ENCODE results near the gene ASXL2.

The ASXL2 gene

GRCh38 chr2:25757906-25758305 lies 120.4 kb downstream of the ASXL2 start:
- no peak for DNase-seq (ENCODE audit: low read depth, low spot score)
- no peak overlapping the region for H3K4me3 ChIP-seq (ENCODE audit: low read length)

DNA sequence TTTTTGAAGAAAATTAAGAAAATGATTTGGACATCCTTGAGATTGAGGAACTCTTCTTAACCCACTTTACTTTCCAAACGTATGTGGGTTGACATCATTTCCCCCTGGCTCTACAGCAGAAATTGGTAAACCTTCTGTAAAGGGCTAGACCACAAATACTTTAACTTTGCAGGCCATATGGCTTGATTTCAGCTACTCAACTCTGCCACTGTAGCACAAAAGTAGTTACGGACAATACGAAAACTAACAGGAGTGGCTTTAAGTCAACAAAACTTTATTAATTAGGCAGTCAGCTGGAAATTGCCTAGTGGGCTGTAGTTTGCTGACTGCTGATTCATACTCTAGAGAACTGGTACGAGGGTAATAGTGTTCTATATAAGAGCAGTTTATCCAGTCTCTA lies 121.8 kb downstream of the ASXL2 start:
- H3K4me3 ChIP-seq (ENCODE audit: low read length), result no peak overlapping the region
- DNase-seq (ENCODE audit: low read depth, low spot score), result no peak

GRCh38 chr2:25749676-25750075 lies 128.6 kb downstream of the ASXL2 start:
- no peak for DNase-seq (ENCODE audit: low read depth, low spot score)
- H3K4me3 ChIP-seq (ENCODE audit: low read length), result no peak overlapping the region

- no peak for DNase-seq (ENCODE audit: low read depth, low spot score)
- H3K4me3 ChIP-seq (ENCODE audit: low read length), result no peak overlapping the region
Measured at GRCh38 chr2:25744055-25744454, 134.2 kb downstream of the ASXL2 start.

DNA sequence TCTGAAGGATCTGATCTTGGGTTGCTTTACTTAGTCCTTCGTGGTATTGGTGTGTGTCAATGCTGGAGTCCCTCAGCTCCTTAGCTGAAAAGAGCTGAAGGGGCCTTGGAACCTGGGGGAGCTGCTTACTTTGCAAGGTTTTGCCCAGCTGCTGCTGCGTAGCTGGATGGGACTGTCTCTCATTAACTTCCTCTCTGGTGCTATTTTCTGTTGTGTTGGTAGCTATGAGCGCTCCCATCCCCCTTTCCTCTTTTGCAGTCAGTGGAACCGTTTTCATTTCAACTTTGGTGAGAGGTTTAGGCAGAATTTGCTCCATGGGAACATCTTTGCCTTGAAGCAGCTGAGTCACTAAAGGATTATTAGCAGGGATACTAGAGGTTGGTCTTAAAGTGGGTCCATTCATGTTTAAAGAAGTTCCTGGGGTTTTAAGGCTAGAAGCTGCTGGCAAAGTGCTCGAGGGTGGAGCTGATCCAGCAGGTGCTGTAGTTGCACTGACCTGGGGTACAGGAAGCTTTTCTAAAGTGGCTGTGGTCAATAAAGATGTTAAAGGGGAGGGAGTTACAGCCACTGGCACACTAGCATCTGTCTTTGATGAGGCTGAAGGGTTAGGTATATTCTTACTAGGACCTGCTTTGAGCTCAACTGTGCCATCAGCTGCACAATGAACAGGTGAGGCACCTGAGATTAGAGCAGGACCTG lies 135.0 kb downstream of the ASXL2 start:
- no peak overlapping the region for H3K4me3 ChIP-seq (ENCODE audit: low read length)
- no peak for DNase-seq (ENCODE audit: low read depth, low spot score)

DNA sequence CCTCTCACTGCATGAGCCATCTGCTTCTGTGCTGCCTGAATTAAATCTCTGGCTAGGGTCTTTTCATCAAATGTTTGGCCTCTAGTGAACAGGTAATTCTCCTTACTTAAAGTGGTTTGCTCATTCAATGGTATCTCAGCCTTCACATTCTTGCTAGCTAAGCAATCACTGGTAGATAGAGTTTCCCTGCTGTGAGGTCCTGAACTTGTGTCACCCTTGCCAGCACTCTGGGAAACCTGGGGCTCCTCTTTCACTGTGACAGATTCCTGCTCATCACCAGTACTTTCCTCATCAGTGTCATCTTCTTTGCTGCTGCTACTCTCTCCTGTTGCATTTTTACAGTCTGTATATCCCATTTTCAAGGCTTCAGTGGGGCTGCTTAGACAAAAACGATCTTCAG lies 135.8 kb downstream of the ASXL2 start:
- DNase-seq (ENCODE audit: low read depth, low spot score), result no peak
- no peak overlapping the region for H3K4me3 ChIP-seq (ENCODE audit: low read length)

GRCh38 chr2:25740810-25741381 lies 137.4 kb downstream of the ASXL2 start:
- no peak overlapping the region for H3K4me3 ChIP-seq (ENCODE audit: low read length)
- no peak for DNase-seq (ENCODE audit: low read depth, low spot score)

DNA sequence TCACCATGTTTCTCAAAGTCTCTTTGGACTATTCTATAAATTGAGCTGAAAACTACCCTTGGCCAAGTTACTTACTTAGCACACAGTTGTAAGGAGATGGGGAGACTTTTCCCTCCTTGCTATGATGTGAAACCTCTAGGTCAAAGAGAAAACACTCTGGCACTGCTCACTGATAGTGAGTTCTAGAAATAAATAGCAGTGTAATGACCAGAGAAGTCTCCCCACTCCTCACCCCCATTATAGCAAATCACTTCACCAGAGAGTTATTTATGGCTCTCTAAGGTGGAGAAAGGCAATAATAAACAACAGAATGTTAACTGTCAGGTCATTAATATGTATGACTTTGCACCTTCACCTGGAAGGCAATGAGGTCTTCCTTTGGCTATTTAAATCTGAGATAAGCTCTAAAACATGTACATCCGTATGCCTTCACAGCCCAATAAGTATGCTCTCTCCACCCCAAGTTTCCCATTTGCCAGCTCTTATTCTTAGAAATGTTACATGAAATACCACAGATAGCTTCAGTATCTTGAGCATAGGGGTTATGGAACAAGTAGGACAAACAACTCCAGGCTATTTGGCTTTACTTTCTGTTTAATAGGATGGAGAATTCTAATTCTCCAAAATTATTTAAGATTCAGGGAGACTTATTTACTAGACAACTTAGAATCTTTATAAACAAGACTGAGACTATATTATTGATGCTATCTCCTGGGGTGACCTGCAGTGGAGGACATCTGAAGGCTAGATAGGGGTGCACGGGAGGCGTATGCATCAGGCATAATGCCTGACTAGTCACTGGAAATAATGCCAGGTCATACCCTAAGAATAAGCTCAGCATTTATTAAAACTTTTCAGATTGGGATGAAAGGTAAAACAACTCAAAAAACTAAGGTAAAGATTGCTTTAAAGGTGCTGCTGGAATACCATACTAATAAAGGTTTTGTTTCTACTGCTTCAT lies 139.6 kb downstream of the ASXL2 start:
- H3K4me3 ChIP-seq (ENCODE audit: low read length), result no peak overlapping the region
- DNase-seq (ENCODE audit: low read depth, low spot score), result no peak

GRCh38 chr2:25736899-25737515 lies 141.3 kb downstream of the ASXL2 start:
- no peak overlapping the region for H3K4me3 ChIP-seq (ENCODE audit: low read length)
- no peak for DNase-seq (ENCODE audit: low read depth, low spot score)

GRCh38 chr2:25735835-25736234 lies 142.5 kb downstream of the ASXL2 start:
- H3K4me3 ChIP-seq (ENCODE audit: low read length), result no peak overlapping the region
- no peak for DNase-seq (ENCODE audit: low read depth, low spot score)

DNA sequence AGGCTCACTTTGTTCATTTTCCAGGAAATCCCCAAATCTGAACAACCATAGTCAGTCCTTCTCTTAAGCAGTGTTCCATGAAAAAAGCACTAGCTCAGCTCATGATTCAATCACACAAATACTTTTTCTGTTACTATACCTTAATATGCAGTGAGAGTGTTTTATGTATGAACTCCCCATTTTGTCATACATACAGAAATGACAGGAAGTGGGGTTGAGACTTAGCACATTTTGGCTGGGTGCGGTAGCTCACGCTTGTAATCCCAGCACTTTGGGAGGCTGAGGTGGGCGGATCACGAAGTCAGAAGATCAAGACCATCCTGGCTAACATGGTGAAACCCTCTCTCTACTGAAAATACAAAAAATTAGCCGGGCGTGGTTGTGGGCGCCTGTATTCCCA lies 149.7 kb downstream of the ASXL2 start:
- no peak overlapping the region for H3K4me3 ChIP-seq (ENCODE audit: low read length)
- DNase-seq (ENCODE audit: low read depth, low spot score), result no peak

DNA sequence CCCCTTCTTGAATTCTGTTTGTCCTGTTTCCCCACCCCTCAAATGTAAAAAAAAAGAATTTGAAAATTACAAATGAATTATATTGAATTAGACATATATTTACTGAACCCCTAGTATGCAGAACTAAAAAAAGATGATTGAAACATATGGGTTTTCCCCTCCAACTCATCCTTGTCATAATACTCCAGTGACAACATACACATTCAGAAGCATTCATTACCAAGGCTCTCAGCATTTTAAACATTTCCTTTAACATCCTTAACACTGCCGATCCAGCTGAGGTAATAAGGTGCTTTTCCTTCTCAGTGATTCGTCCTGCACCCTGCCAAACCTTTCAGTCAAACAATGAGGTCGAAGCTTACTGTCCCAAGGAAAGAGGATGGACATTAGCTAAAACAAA lies 151.8 kb downstream of the ASXL2 start:
- DNase-seq (ENCODE audit: low read depth, low spot score), result no peak
- H3K4me3 ChIP-seq (ENCODE audit: low read length), result no peak overlapping the region

GRCh38 chr2:25725877-25726276 lies 152.4 kb downstream of the ASXL2 start:
- H3K4me3 ChIP-seq (ENCODE audit: low read length), result no peak overlapping the region
- no peak for DNase-seq (ENCODE audit: low read depth, low spot score)

GRCh38 chr2:25724756-25725155 lies 153.5 kb downstream of the ASXL2 start:
- no peak for DNase-seq (ENCODE audit: low read depth, low spot score)
- no peak overlapping the region for H3K4me3 ChIP-seq (ENCODE audit: low read length)

DNA sequence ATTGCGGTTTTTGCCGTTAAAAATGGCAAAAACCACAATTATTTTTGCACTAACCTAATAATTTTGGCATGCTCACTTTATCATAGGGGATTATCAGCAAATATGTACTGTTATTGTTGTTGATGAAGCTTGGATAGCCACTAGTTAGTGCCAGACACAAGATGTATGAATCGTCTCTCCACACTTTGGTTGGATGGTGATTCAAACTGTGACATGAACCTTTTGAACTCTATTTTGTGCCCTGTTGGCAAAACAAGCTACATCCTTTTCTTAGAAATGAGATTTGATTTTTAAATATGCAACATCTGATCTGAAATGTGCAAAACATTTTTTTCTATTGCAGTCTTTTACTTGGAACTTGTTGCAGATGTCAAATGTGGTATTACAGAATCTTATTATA lies 156.1 kb downstream of the ASXL2 start:
- H3K4me3 ChIP-seq (ENCODE audit: low read length), result no peak overlapping the region
- DNase-seq (ENCODE audit: low read depth, low spot score), result no peak

DNA sequence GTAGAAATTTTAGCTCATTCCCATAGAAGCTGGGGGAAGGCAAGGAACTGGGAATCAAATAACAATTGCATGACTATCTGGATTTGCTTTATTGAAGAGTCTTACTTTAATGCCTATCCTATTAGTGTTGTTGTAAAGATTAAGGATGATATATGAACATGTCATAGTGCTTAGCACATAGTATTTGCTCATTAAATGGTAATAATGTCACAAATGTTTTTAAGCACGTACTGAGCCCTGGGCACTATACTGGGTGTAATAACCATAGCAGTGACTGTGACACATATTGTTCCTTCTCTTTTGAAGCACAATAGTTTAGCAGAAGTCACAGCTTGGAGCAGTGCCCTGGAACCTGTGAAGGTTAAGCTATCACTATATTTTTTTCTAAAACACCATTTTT lies 157.7 kb downstream of the ASXL2 start:
- H3K4me3 ChIP-seq (ENCODE audit: low read length), result no peak overlapping the region
- DNase-seq (ENCODE audit: low read depth, low spot score), result no peak

DNA sequence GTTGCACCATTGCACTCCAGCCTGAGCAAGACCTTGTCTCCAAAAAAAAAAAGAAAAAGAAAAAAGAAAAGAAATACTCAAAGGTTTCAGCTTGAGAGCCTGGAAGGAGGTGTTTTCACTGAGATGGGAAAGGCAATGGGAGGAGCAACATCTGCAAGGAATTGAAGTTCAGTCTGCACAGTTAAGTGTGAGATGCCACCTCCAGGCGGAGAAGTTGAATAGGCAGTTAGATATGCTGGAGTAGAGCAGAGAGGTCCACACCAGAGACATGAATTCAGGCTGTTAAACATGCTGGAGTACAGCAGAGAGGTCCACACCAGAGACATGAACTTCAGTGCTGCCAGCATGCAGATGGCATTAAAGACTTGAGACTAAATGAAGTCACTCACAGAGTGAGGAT lies 163.5 kb downstream of the ASXL2 start:
- DNase-seq (ENCODE audit: low read depth, low spot score), result peak; percentile 19
- H3K4me3 ChIP-seq (ENCODE audit: low read length), result no peak overlapping the region

DNA sequence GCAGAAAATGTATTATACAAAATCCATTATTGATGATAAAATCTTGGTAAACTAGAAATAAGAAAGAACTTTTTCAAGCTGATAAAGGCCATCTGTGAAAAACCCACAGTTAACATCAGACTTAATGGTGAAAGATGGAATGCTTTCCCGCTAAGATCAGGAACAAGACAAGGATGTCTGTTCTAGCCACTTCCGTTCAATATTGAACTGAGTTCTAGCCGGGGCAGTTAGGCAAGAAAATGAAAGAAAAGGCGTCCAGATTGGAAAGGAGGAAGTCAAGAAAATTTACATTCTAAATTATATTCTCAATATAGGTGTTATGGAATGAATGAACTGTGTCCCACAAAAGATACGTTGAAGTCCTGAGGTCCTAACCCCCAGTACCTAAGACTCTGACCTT lies 165.8 kb downstream of the ASXL2 start:
- H3K4me3 ChIP-seq (ENCODE audit: low read length), result no peak overlapping the region
- no peak for DNase-seq (ENCODE audit: low read depth, low spot score)

DNA sequence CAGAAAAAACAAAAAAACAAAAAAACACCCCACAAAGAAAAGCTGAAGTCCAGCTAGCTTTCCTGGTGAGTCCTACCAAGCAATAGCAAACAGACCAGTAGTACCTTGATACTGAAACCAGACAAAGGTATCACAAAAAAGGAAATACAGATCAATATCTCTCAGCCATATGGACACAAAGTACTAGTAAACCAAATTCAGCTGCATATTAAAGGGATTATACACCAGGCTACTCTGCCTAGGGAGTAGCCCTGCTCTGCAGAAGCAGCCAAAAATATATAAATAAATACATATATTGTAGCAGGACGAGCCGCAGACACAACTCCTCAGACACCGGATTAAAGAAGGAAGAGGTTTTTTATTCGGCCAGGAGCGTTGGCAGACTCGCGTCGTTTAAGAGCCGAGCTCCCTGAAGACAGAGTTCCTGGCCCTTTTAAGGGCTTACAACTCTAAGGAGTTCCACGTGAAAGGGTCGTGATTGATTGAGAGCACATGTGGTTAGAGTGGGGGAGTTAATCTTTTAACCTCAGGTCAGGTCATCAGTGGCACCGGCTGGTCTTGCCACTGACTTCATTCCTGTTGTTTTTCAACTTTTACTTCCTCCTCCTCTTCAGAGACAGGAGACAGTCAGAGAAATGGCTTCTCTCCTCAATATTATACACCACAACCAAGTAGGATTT lies 166.5 kb downstream of the ASXL2 start:
- no peak for DNase-seq (ENCODE audit: low read depth, low spot score)
- no peak overlapping the region for H3K4me3 ChIP-seq (ENCODE audit: low read length)

All from Jurkat, Clone E6-1 (cell line).